Measurements from ENCODE around the gene TMEM125. TPM values are rescaled to one million over a fixed set of nuclear protein-coding genes. Genes with fewer than 3 reads are reported as not detected.

TMEM125 gene
- 2.8 and 15.4 TPM in 2 replicates for total RNA-seq

DNA sequence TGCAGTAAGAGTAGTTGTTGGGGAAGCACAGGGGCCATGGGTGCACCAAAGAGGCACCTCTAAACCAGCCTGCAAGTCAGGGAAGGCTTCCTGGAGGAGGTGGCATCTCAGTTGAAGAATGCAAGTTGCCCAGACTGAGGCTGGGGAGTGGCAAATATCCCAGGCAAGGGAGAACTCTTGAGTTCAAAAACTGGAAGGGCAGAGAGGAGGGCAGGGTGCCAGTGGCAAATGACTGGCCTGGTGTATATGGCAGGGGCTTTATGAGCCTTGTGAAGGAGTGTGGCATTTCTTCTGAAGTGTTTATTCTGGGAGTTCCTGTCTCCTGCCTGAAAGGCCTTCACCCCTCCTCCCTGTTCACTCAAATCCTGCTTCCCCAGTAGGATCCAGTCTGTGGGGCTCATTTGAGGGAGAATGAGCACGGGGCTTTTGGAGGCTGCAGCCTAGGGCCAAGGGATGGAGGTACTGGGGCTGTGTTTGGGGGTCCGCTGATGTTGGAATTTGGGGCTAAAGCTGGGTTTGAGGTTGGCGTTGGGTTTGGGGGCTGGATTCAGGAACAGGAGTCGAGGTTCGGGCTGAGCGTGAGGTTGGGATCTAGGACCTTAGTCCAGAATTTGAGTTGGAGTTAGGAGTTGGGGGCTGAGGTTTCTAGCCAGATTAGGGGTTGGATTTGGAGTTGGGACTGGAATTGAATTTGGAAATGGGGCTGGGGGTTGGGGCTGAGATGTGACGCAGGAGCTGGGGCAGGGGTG lies at the start of gene TMEM125:
TMEM125 (plus strand) TSS at position 357 of the 749 bp plus-strand sequence. CDS start 2,740 bp downstream, outside the sequence.

DNA sequence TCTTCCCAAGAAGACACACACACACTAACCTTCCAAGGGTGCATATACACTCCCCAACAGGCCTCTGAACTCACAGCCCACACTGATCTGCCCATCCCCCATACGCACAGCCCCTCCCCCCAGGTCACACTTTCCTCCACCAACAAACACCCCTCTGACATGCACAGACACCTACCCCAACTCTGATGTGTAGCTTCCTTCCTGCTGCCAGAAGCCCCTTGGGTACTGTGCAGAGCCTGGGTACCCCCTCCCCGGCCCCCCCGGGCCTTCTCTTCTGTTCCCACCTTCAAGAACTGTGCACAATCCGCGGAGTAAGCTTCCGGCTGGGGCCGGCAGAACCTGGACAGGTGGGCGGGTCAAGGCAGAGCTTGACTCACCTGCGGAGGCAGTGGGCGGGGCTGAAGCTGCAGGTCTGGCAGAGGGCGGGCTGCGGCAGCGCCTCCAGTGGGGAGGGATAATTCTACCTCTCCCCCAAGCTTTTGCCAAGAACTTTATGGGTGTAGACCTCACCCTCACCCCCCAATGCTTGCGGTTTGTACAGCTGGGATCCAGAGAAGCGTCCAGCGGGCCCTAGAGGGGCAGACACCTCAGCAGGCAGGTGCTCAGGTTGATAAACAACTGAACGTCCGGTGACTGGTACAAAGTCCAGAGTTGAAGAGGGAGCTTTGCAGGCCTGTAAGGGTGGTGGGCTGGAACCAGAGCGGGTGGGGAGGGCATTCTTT lies 15.6 kb downstream of the TMEM125 start, which contains the start of gene C1orf210:
C1orf210 (minus strand) TSS at position 313 of the 722 bp plus-strand sequence. CDS start 2,311 bp downstream, outside the sequence.

DNA sequence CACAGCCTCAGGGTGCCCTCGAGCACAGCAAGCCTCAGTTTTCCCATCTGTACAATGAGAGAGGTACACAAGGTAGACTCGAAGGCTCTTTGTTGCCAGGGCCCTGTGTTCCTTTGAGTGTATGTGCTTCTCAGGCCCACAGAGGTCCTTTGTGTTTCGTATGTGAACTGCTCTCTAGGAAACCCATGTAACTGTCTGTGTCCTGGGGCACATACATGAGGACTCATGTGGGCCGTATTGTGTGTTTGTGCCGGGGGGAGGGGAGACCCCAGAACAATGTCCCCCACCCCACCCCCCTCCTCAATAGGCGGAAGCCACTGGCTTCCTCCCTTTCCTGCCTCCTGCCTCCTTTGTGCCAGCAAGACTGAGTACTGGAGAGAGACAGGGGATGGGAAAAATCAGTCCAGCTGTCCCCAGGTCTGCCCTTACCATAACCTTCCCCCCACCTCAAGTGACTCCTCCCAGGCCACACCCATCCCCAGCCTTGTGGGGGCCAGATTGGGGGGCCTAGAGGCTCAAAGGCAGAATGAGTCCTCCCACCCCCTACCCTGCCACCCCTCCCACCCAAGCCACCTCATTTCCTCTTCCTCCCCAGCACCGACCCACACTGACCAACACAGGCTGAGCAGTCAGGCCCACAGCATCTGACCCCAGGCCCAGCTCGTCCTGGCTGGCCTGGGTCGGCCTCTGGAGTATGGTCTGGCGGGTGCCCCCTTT lies 30.8 kb downstream of the TMEM125 start, which contains the start of gene TIE1:
TIE1 (plus strand) TSS at position 605 of the 717 bp plus-strand sequence; CDS start at position 695, 90 bp downstream.

Other genes starting within 250 kb of the TMEM125 start
- gene EBNA1BP2, start 97.7 kb upstream of the TMEM125 start, total RNA-seq, result 112 and 197 TPM in 2 replicates
- 0.07 and 0.34 TPM in 2 replicates for gene CFAP57, start 97.7 kb upstream of the TMEM125 start, total RNA-seq
- 5.5 and 5.8 TPM in 2 replicates for gene C1orf210, start 15.6 kb downstream of the TMEM125 start, total RNA-seq
- 0.14 and 0.34 TPM in 2 replicates for gene TIE1, start 31.0 kb downstream of the TMEM125 start, total RNA-seq
- not detected in 2 replicates for gene MPL, start 67.8 kb downstream of the TMEM125 start, total RNA-seq
- 0.21 and 1.4 TPM in 2 replicates for gene CDC20, start 89.0 kb downstream of the TMEM125 start, total RNA-seq
- 44.4 and 52.7 TPM in 2 replicates for gene ELOVL1, start 98.0 kb downstream of the TMEM125 start, total RNA-seq
- gene MED8, start 119.8 kb downstream of the TMEM125 start, total RNA-seq, result 40.2 and 97.7 TPM in 2 replicates
- gene SZT2, start 119.9 kb downstream of the TMEM125 start, total RNA-seq, result 11.6 and 24.6 TPM in 2 replicates
- gene HYI, start 183.9 kb downstream of the TMEM125 start, total RNA-seq, result 13.6 and 18.5 TPM in 2 replicates